ENCODE results near the gene NCOA5. TPM values are rescaled to one million over a fixed set of nuclear protein-coding genes. Genes with fewer than 3 reads are reported as not detected.

Gene NCOA5
- total RNA-seq, 3 donors from 2014 or later (not counting 1 experiment from before 2014, with no cell fraction given), result 8.8 to 18.4 (median 18.0) TPM

DNA sequence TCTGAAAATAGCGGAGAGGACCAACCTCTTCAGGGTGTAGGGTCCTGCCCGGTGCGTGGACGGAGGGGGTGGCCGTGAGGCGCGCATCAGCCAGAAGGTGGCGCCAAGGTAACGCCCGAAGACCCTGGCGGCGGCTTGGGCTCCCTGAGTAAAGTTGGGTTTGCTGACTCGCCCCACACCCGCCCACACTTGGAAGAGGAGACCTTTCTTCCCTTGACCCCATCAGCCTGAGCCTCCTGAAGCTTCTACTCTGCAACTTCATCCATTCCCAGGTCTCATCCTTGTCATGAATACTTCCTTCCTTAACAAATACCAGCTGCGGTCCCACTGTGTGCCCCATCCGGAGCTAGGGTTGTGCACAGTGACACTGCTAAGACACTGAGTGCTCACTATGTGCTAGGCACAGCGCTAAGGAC is 43.0 kb upstream of the NCOA5 start:
- peak; percentile 70 to 86 (median 77) for ATAC-seq
- WGBS (ENCODE audit: insufficient coverage), result 15% methylated on average over 17 of the region's 17 CpGs
- Histone ChIP-seq H3K4me1 (ENCODE audit: control insufficient read depth, insufficient read depth, low read length) (peaks cover 5% of the 10 kb centered on the region), H3K36me3 (ENCODE audit: control insufficient read depth, insufficient read depth, low read length) (no peaks in the 10 kb centered on the region), H3K9me3 (ENCODE audit: control insufficient read depth, insufficient read depth, low read length) (no peaks in the 10 kb centered on the region), H3K27ac (ENCODE audit: low read length) (no peak overlapping the region), H3K4me3 (ENCODE audit: low read length) (no peak overlapping the region), H3K27me3 (ENCODE audit: control insufficient read depth, insufficient read depth, low read length) (peaks cover 2% of the 10 kb centered on the region)
- H3K4me1 Mint-ChIP-seq, result peaks cover 0 to 7% of the 10 kb centered on the region in 2 donors
- DNase-seq, result peak; percentile 34 to 72
- H3K27ac Mint-ChIP-seq, result no peak overlapping the region
- H3K9me3 Mint-ChIP-seq, result no peaks in the 10 kb centered on the region
- H3K27me3 Mint-ChIP-seq (ENCODE audit: low read depth in 2 of 2), result peaks cover 13 to 19% of the 10 kb centered on the region in 2 donors
- H3K36me3 Mint-ChIP-seq, result no peaks in the 10 kb centered on the region
- TF ChIP-seq, protein P1, sequence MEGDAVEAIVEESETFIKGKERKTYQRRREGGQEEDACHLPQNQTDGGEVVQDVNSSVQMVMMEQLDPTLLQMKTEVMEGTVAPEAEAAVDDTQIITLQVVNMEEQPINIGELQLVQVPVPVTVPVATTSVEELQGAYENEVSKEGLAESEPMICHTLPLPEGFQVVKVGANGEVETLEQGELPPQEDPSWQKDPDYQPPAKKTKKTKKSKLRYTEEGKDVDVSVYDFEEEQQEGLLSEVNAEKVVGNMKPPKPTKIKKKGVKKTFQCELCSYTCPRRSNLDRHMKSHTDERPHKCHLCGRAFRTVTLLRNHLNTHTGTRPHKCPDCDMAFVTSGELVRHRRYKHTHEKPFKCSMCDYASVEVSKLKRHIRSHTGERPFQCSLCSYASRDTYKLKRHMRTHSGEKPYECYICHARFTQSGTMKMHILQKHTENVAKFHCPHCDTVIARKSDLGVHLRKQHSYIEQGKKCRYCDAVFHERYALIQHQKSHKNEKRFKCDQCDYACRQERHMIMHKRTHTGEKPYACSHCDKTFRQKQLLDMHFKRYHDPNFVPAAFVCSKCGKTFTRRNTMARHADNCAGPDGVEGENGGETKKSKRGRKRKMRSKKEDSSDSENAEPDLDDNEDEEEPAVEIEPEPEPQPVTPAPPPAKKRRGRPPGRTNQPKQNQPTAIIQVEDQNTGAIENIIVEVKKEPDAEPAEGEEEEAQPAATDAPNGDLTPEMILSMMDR (IDR thresholded peaks at IDR 0.05), result peak; percentile 50
- intact Hi-C loops (cut with micrococcal nuclease), result loop anchor here (2.0 to 5.0 kb wide), 2 partner anchors 306 to 550 kb away; no protein-coding TSS in a partner anchor
- H3K4me3 Mint-ChIP-seq, result no peak overlapping the region

GRCh38 chr20:46131396-46131795 is 41.6 kb upstream of the NCOA5 start:
- Histone ChIP-seq H3K9me3 (ENCODE audit: control insufficient read depth, insufficient read depth, low read length) (no peaks in the 10 kb centered on the region), H3K36me3 (ENCODE audit: control insufficient read depth, insufficient read depth, low read length) (no peaks in the 10 kb centered on the region), H3K4me1 (ENCODE audit: control insufficient read depth, insufficient read depth, low read length) (peaks cover 5% of the 10 kb centered on the region), H3K27me3 (ENCODE audit: control insufficient read depth, insufficient read depth, low read length) (peaks cover 2% of the 10 kb centered on the region), H3K27ac (ENCODE audit: low read length) (no peak overlapping the region), H3K4me3 (ENCODE audit: low read length) (no peak overlapping the region)
- Mint-ChIP-seq H3K9me3 (no peaks in the 10 kb centered on the region), H3K36me3 (no peaks in the 10 kb centered on the region), H3K4me1 (peaks cover 0 to 7% of the 10 kb centered on the region in 2 donors), H3K4me3 (no peak overlapping the region), H3K27me3 (ENCODE audit: low read depth in 2 of 2) (peaks cover 13 to 14% of the 10 kb centered on the region in 2 donors), H3K27ac (no peak overlapping the region)
- intact Hi-C loops (cut with micrococcal nuclease), result loop anchor here (5.0 kb wide), 1 partner anchor 551 kb away; no protein-coding TSS in a partner anchor
- DNase-seq (no peak), ATAC-seq (no peak)
- TF ChIP-seq, protein P1 (IDR thresholded peaks at IDR 0.05), result no peak
- WGBS (ENCODE audit: insufficient coverage), result 42% methylated on average over 6 of the region's 6 CpGs

- TF ChIP-seq, protein P1 (IDR thresholded peaks at IDR 0.05), result no peak
- Histone ChIP-seq H3K4me3 (ENCODE audit: low read length) (no peak overlapping the region), H3K9me3 (ENCODE audit: control insufficient read depth, insufficient read depth, low read length) (no peaks in the 10 kb centered on the region), H3K27me3 (ENCODE audit: control insufficient read depth, insufficient read depth, low read length) (peaks cover 2% of the 10 kb centered on the region), H3K4me1 (ENCODE audit: control insufficient read depth, insufficient read depth, low read length) (peaks cover 5% of the 10 kb centered on the region), H3K36me3 (ENCODE audit: control insufficient read depth, insufficient read depth, low read length) (no peaks in the 10 kb centered on the region), H3K27ac (ENCODE audit: low read length) (no peak overlapping the region)
- Mint-ChIP-seq H3K36me3 (no peaks in the 10 kb centered on the region), H3K4me3 (no peak overlapping the region), H3K27me3 (ENCODE audit: low read depth in 2 of 2) (peaks cover 11 to 13% of the 10 kb centered on the region in 2 donors), H3K4me1 (peaks cover 0 to 7% of the 10 kb centered on the region in 2 donors), H3K9me3 (no peaks in the 10 kb centered on the region), H3K27ac (no peak overlapping the region)
- DNase-seq, result no peak
- no peak for ATAC-seq
- WGBS (ENCODE audit: insufficient coverage), result 67% methylated on average over 4 of the region's 4 CpGs
- intact Hi-C loops (cut with micrococcal nuclease), result loop anchor here (5.0 kb wide), 1 partner anchor 552 kb away; no protein-coding TSS in a partner anchor
Observed at GRCh38 chr20:46130534-46130933, 40.8 kb upstream of the NCOA5 start.
